H1 (cell line): ENCODE results near the gene BCL2. TPM values are rescaled to one million over a fixed set of nuclear protein-coding genes. Genes with fewer than 3 reads are reported as not detected.

Experiments
- CTCF ChIA-PET: fragments of 300-600 bp; sonication (Branson Sonifier 250); formaldehyde crosslinking; loops from one replicate; lab custom pipeline; 2021; ENCODE audit not compliant: partially characterized antibody; lab: Charles Lee
- POLR2A ChIA-PET: fragments of 300-600 bp; sonication (Branson Sonifier 250); formaldehyde crosslinking; loops from one replicate; lab custom pipeline; 2021; ENCODE audit warnings: inconsistent platforms; ENCODE audit not compliant: partially characterized antibody; lab: Charles Lee
- DNase-seq, 2 experiments: peaks; one replicate each; pipeline versions ENCODE4 v3.0.0 to v3.0.0-alpha.2; 2010 to 2022; ENCODE audit warnings: low spot score in 2 of 2, low read depth in 1 of 2, mixed read lengths in 1 of 2
- FAIRE-seq: peaks from 2 replicates; lab custom pipeline; 2011; peaks lifted over from hg19 to GRCh38; lab: Jason Lieb, UNC
- H2AFZ ChIP-seq: 2 replicates; pipeline ENCODE4 v1.8.1; 2012; ENCODE audit warnings: low read length, inconsistent platforms
- H2AK5ac ChIP-seq: 2 replicates; pipeline ENCODE4 v1.6.1; 2013; ENCODE audit warnings: low read depth, low read length
- H2BK120ac ChIP-seq: replicated peaks from 2 replicates; pipeline ENCODE3; 2013; ENCODE audit warnings: low read depth, low read length, inconsistent platforms
- H2BK12ac ChIP-seq: 2 replicates; pipeline ENCODE4 v1.6.1; 2013; ENCODE audit warnings: low read depth, low read length
- H2BK15ac ChIP-seq: 2 replicates; pipeline ENCODE4 v1.6.1; 2013; ENCODE audit warnings: low read length
- H2BK20ac ChIP-seq: 2 replicates; pipeline ENCODE4 v1.6.1; 2013; ENCODE audit warnings: low read length
- H2BK5ac ChIP-seq: 2 replicates; pipeline ENCODE4 v1.6.1; 2013; ENCODE audit warnings: low read depth, low read length
- H3K14ac ChIP-seq: 2 replicates; pipeline ENCODE4 v1.6.1; 2013; ENCODE audit warnings: inconsistent platforms; ENCODE audit not compliant: insufficient read length
- H3K18ac ChIP-seq: 2 replicates; pipeline ENCODE4 v1.6.1; 2013; ENCODE audit warnings: low read length; ENCODE audit errors: extremely low read depth
- H3K23ac ChIP-seq: 2 replicates; pipeline ENCODE4 v1.6.1; 2013; ENCODE audit warnings: inconsistent platforms; ENCODE audit not compliant: insufficient read length
- H3K23me2 ChIP-seq: 2 replicates; pipeline ENCODE4 v1.6.1; 2013; ENCODE audit warnings: low read depth, low read length
- H3K27ac ChIP-seq: 2 replicates; pipeline ENCODE4 v1.6.1; 2011; ENCODE audit warnings: low read depth, low read length, inconsistent platforms
- H3K27me3 ChIP-seq, 4 experiments: replicated peaks in 1 of 4; 1 replicate in 1 of 4; 2 replicates in 3 of 4; pipeline versions ENCODE4 v1.6.1 to v1.8.1; 2011 to 2013; ENCODE audit warnings: low read length in 3 of 4, mild to moderate bottlenecking in 3 of 4, inconsistent platforms in 2 of 4, mixed read lengths in 2 of 4, moderate library complexity in 1 of 4; ENCODE audit not compliant: control insufficient read depth in 3 of 4, insufficient read depth in 3 of 4; ENCODE audit errors: extremely low read depth in 1 of 4
- H3K36me3 ChIP-seq, 4 experiments: 2 replicates each; pipeline versions ENCODE4 v1.6.1 to v1.8.1; 2011 to 2013; ENCODE audit warnings: mild to moderate bottlenecking in 4 of 4, low read length in 3 of 4, moderate library complexity in 2 of 4, control low read depth in 1 of 4, inconsistent platforms in 1 of 4; ENCODE audit not compliant: insufficient read depth in 4 of 4, control insufficient read depth in 2 of 4
- H3K4ac ChIP-seq: replicated peaks from 2 replicates; pipeline ENCODE3; 2013; ENCODE audit warnings: low read length, low read depth, mixed read lengths, inconsistent platforms; ENCODE audit not compliant: insufficient read length
- H3K4me1 ChIP-seq, 4 experiments: replicated peaks in 1 of 4; 1 replicate in 1 of 4; 2 replicates in 3 of 4; pipeline versions ENCODE4 v1.6.1 to v1.8.1; 2011 to 2013; ENCODE audit warnings: low read length in 3 of 4, inconsistent platforms in 2 of 4, mixed read lengths in 1 of 4; ENCODE audit not compliant: insufficient read depth in 4 of 4, control insufficient read depth in 3 of 4
- H3K4me2 ChIP-seq, 2 experiments: 2 replicates each; pipeline versions ENCODE4 v1.6.1 to v1.8.1; 2011 to 2013; ENCODE audit warnings: low read depth in 2 of 2, low read length in 2 of 2, control low read depth in 1 of 2, inconsistent platforms in 1 of 2, mild to moderate bottlenecking in 1 of 2; ENCODE audit not compliant: insufficient read depth in 1 of 2
- H3K4me3 ChIP-seq, 4 experiments: fragments of 200-600, 300-600 bp in 1 of 4; sonication (generic), shearing (Covaris generic), sonication (Bioruptor Twin) in 1 of 4; 2 replicates each; pipeline versions ENCODE4 v1.5.1 to v1.8.1; 2011 to 2016; ENCODE audit warnings: low read length in 4 of 4, low read depth in 3 of 4, control low read depth in 2 of 4, inconsistent platforms in 2 of 4, mild to moderate bottlenecking in 2 of 4, mixed read lengths in 1 of 4, moderate library complexity in 1 of 4; ENCODE audit not compliant: insufficient read depth in 2 of 4; ENCODE audit errors: extremely low read depth in 1 of 4
- H3K56ac ChIP-seq: replicated peaks from 2 replicates; pipeline ENCODE3; 2013; ENCODE audit warnings: low read depth, mild to moderate bottlenecking, mixed read lengths, low read length, inconsistent platforms; ENCODE audit not compliant: insufficient read length
- H3K79me1 ChIP-seq: 2 replicates; pipeline ENCODE4 v1.6.1; 2013; ENCODE audit warnings: low read depth, low read length, control low read depth
- H3K79me2 ChIP-seq, 2 experiments: 2 replicates each; pipeline versions ENCODE4 v1.6.1 to v1.8.1; 2012 to 2013; ENCODE audit warnings: low read length in 2 of 2, mild to moderate bottlenecking in 2 of 2, inconsistent platforms in 1 of 2; ENCODE audit not compliant: insufficient read depth in 2 of 2, control insufficient read depth in 1 of 2
- H3K9ac ChIP-seq, 4 experiments: replicated peaks in 1 of 4; 1 replicate in 1 of 4; 2 replicates in 3 of 4; pipeline versions ENCODE4 v1.6.1 to v1.8.1; 2011 to 2013; ENCODE audit warnings: low read depth in 3 of 4, low read length in 3 of 4, control low read depth in 2 of 4, mild to moderate bottlenecking in 2 of 4, moderate library complexity in 2 of 4, inconsistent platforms in 1 of 4; ENCODE audit errors: extremely low read depth in 1 of 4
- H3K9me3 ChIP-seq, 2 experiments: 2 replicates each; pipeline versions ENCODE4 v1.6.1 to v1.8.1; 2012 to 2013; ENCODE audit warnings: mild to moderate bottlenecking in 2 of 2, moderate library complexity in 2 of 2, control low read depth in 1 of 2, inconsistent platforms in 1 of 2, low read depth in 1 of 2, low read length in 1 of 2, mixed read lengths in 1 of 2; ENCODE audit not compliant: insufficient read depth in 2 of 2
- H4K20me1 ChIP-seq, 2 experiments: replicated peaks in 1 of 2; 2 replicates each; pipeline versions ENCODE3 to v1.8.1; 2011 to 2013; ENCODE audit warnings: inconsistent platforms in 2 of 2, low read length in 2 of 2, mild to moderate bottlenecking in 1 of 2; ENCODE audit not compliant: insufficient read depth in 2 of 2, control insufficient read depth in 1 of 2
- H4K5ac ChIP-seq: 2 replicates; pipeline ENCODE4 v1.6.1; 2013; ENCODE audit warnings: low read length, low read depth, mixed read lengths, inconsistent platforms; ENCODE audit not compliant: insufficient read length
- H4K8ac ChIP-seq: 2 replicates; pipeline ENCODE4 v1.8.0; 2013; ENCODE audit warnings: mild to moderate bottlenecking, moderate library complexity, low read length, inconsistent platforms; ENCODE audit not compliant: insufficient read depth; ENCODE audit errors: extremely low read depth
- H4K91ac ChIP-seq: replicated peaks from 2 replicates; pipeline ENCODE3; 2013; ENCODE audit warnings: low read length, mixed read lengths, inconsistent platforms; ENCODE audit not compliant: insufficient read length
- BRCA1 ChIP-seq: IDR thresholded peaks from 2 replicates; pipeline ENCODE4 v1.6.1; 2012; ENCODE audit warnings: low read depth, low read length, improper control_type of control experiment
- CBX5 ChIP-seq: fragments of 300-800, 300-1000 bp; sonication (generic); IDR thresholded peaks from 2 replicates; pipeline ENCODE4 v1.7.1; 2016; ENCODE audit warnings: antibody characterized with exemption, low read length, low read depth
- CHD2 ChIP-seq: IDR thresholded peaks from 2 replicates; pipeline ENCODE4 v1.6.1; 2012; ENCODE audit warnings: low read length, improper control_type of control experiment
- JUND ChIP-seq: IDR thresholded peaks from 2 replicates; pipeline ENCODE4 v1.6.1; 2011; ENCODE audit warnings: mild to moderate bottlenecking, improper control_type of control experiment, low read length
- TBP ChIP-seq: IDR thresholded peaks from 2 replicates; pipeline ENCODE4 v1.6.1; 2011; ENCODE audit warnings: low read depth, low read length, improper control_type of control experiment
- YY1 ChIP-seq: IDR thresholded peaks from 2 replicates; pipeline ENCODE4 v1.6.1; 2011; ENCODE audit warnings: low read depth, mild to moderate bottlenecking, low read length
- WGBS, 2 experiments: shearing (Covaris generic) in 1 of 2; methylation state at CpG; one replicate each; pipeline versions ENCODE4 v1.1.6 to v1.1.7; 2013 to 2015; ENCODE audit warnings: low lambda C conversion rate in 2 of 2, mixed read lengths in 2 of 2, inconsistent platforms in 1 of 2, low coverage in 1 of 2, missing lambda C conversion rate in 1 of 2; ENCODE audit not compliant: insufficient replicate concordance in 2 of 2, insufficient coverage in 1 of 2, insufficient read length in 1 of 2; ENCODE audit errors: extremely low coverage in 1 of 2, missing lambda C conversion rate in 1 of 2; 5-methylcytosine and 5-hydroxymethylcytosine counted together
- polyA plus RNA-seq, 7 experiments: library from polyadenylated mRNA; depleted of rRNA in 3 of 7; stranded (reverse) in 5 of 7; unstranded in 2 of 7; fragments of >200 nt in 5 of 7; fragments of 200-250 nt in 2 of 7; gene quantifications; 1 replicate in 5 of 7; 2 replicates in 1 of 7; 4 replicates in 1 of 7; pipeline versions ENCODE4 v1.2.1 to v1.2.3, GENCODE V29; 2011 to 2013; ENCODE audit warnings: missing spikeins in 2 of 7, mixed read lengths in 2 of 7
- total RNA-seq: library from RNA; stranded (reverse); fragmentation: NEBNext Ultra II Directional; extraction: Animal tissue kit (Norgen Biotek cat#: 25700); gene quantifications from 2 replicates; pipeline ENCODE4 v1.2.1, GENCODE V29; 2021
- TF ChIP-seq, protein P1 (sequence below), 3 experiments: IDR thresholded peaks; 1 replicate in 2 of 3; 2 replicates in 1 of 3; pipeline versions ENCODE4 v1.5.1 to v1.6.1; 2011; ENCODE audit warnings: low read length in 3 of 3, mild to moderate bottlenecking in 3 of 3, inconsistent platforms in 2 of 3, low read depth in 1 of 3, moderate library complexity in 1 of 3; ENCODE audit not compliant: insufficient read depth in 1 of 3; ENCODE audit errors: control extremely low read depth in 1 of 3
- TF ChIP-seq, protein P2 (sequence below): IDR thresholded peaks from 2 replicates; pipeline ENCODE4 v1.6.1; 2012; ENCODE audit warnings: inconsistent platforms
- TF ChIP-seq, protein P3 (sequence below): IDR thresholded peaks from 2 replicates; pipeline ENCODE4 v1.6.1; 2012; ENCODE audit warnings: inconsistent platforms
- TF ChIP-seq, protein P4 (sequence below): IDR thresholded peaks from 2 replicates; pipeline ENCODE4 v1.6.1; 2012; ENCODE audit warnings: low read length, inconsistent platforms

BCL2 gene
- total and polyA plus RNA-seq, 2 of the 8 experiments (the other 6 are each of a cell fraction or from before 2014, with no cell fraction given), result 0.59 to 4.5 TPM

DNA sequence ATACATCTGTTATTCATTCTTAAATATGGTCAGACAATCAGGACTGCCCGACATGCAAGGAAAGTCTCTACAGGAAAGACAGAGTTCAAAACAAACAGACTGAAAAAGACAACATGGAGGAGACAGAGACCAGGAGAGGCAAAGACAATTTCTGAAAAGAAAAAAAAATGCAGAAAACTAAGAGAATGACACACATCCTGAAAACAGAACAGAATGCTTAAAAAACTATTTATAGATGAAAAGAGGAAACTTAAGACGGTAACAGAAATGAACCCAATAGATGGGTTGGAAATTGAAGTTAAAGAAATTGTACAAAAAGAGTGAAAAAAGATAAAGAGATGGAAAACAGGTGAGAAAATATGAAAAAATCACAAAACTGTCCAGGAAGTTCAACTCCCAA is 95.7 kb downstream of the BCL2 start:
- Histone ChIP-seq H4K8ac (no peak overlapping the region), H3K14ac (no peak overlapping the region), H2BK120ac (no peak overlapping the region), H3K9ac (no peak overlapping the region), H3K36me3 (no peaks in the 10 kb centered on the region), H4K5ac (no peak overlapping the region), H3K23ac (no peak overlapping the region), H3K79me2 (no peaks in the 10 kb centered on the region), H3K56ac (no peak overlapping the region), H3K18ac (no peak overlapping the region), H4K91ac (no peak overlapping the region), H2BK5ac (no peak overlapping the region), H4K20me1 (no peaks in the 10 kb centered on the region), H3K27me3 (no peaks in the 10 kb centered on the region), H3K27ac (no peak overlapping the region), H3K4me1 (no peaks in the 10 kb centered on the region), H2BK20ac (no peak overlapping the region), H3K9me3 (0 out of 4 replicates have a peak, but pooled peaks cover 0 to 4% of the 10 kb centered on the region in 2 experiments), H3K79me1 (no peaks in the 10 kb centered on the region), H2BK15ac (no peak overlapping the region), H2AFZ (no peak overlapping the region), H3K23me2 (no peaks in the 10 kb centered on the region), H2AK5ac (no peak overlapping the region), H2BK12ac (no peak overlapping the region), H3K4ac (no peak overlapping the region), H3K4me3 (no peak overlapping the region), H3K4me2 (no peak overlapping the region)
- POLR2A ChIA-PET, result no interaction called here
- FAIRE-seq (no peak), DNase-seq (no peak)
- WGBS, 2 experiments, result 95% methylated on average over 2 of the region's 2 CpGs; no CpG with 5 or more reads in 1 of the 2 experiments
- CTCF ChIA-PET, result no interaction called here
- TF ChIP-seq JUND (no peak), TBP (no peak), CBX5 (no peak), CHD2 (no peak), BRCA1 (no peak), YY1 (no peak)
- TF ChIP-seq, protein P1, sequence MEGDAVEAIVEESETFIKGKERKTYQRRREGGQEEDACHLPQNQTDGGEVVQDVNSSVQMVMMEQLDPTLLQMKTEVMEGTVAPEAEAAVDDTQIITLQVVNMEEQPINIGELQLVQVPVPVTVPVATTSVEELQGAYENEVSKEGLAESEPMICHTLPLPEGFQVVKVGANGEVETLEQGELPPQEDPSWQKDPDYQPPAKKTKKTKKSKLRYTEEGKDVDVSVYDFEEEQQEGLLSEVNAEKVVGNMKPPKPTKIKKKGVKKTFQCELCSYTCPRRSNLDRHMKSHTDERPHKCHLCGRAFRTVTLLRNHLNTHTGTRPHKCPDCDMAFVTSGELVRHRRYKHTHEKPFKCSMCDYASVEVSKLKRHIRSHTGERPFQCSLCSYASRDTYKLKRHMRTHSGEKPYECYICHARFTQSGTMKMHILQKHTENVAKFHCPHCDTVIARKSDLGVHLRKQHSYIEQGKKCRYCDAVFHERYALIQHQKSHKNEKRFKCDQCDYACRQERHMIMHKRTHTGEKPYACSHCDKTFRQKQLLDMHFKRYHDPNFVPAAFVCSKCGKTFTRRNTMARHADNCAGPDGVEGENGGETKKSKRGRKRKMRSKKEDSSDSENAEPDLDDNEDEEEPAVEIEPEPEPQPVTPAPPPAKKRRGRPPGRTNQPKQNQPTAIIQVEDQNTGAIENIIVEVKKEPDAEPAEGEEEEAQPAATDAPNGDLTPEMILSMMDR (IDR thresholded peaks at IDR 0.05; ENCODE audit: control extremely low read depth in 1 of 3, insufficient read depth in 1 of 3, low read depth in 1 of 3, low read length in 3 of 3), result no peak
- TF ChIP-seq, protein P2, sequence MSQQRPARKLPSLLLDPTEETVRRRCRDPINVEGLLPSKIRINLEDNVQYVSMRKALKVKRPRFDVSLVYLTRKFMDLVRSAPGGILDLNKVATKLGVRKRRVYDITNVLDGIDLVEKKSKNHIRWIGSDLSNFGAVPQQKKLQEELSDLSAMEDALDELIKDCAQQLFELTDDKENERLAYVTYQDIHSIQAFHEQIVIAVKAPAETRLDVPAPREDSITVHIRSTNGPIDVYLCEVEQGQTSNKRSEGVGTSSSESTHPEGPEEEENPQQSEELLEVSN, result no peak
- TF ChIP-seq, protein P3, sequence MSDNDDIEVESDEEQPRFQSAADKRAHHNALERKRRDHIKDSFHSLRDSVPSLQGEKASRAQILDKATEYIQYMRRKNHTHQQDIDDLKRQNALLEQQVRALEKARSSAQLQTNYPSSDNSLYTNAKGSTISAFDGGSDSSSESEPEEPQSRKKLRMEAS, result no peak
- TF ChIP-seq, protein P4, sequence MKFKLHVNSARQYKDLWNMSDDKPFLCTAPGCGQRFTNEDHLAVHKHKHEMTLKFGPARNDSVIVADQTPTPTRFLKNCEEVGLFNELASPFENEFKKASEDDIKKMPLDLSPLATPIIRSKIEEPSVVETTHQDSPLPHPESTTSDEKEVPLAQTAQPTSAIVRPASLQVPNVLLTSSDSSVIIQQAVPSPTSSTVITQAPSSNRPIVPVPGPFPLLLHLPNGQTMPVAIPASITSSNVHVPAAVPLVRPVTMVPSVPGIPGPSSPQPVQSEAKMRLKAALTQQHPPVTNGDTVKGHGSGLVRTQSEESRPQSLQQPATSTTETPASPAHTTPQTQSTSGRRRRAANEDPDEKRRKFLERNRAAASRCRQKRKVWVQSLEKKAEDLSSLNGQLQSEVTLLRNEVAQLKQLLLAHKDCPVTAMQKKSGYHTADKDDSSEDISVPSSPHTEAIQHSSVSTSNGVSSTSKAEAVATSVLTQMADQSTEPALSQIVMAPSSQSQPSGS, result no peak
